IMR-90 (cell line): ENCODE measurements around the gene TACR2. TPM values are rescaled to one million over a fixed set of nuclear protein-coding genes. Genes with fewer than 3 reads are reported as not detected.

Source experiments
- ATAC-seq: fragments of 200-7000 bp; cut with Tn5 transposase; 2 replicates; pipeline ENCODE4 v1.9.1; 2020; ENCODE audit warnings: low read depth, mild to moderate bottlenecking, moderate library complexity
- BruUV-seq: library from RNA; stranded (reverse); fragments of 400-500 nt; replicated peaks from 2 replicates; lab custom pipeline; 2021; lab: Mats Ljungman, UMichigan
- CTCF ChIA-PET: fragments of 300-600 bp; formaldehyde crosslinking; extraction: SDS; loops from one replicate; lab custom pipeline; 2021; ENCODE audit warnings: antibody characterized with exemption; lab: Yijun Ruan, JAX
- POLR2A ChIA-PET: fragments of 300-600 bp; sonication (Branson Sonifier 250); formaldehyde crosslinking; loops from one replicate; lab custom pipeline; 2022; ENCODE audit warnings: antibody characterized with exemption; ENCODE audit not compliant: unreplicated experiment; lab: Charles Lee
- DNase-seq: peaks from one replicate; pipeline ENCODE4 v3.0.0; 2013
- H2AFZ ChIP-seq: replicated peaks from 2 replicates; pipeline ENCODE3; 2013; ENCODE audit warnings: low read length, mild to moderate bottlenecking; ENCODE audit not compliant: poor library complexity
- H2AK5ac ChIP-seq: 2 replicates; pipeline ENCODE4 v1.6.1; 2013; ENCODE audit warnings: low read depth, low read length, inconsistent platforms
- H2AK9ac ChIP-seq: replicated peaks from 2 replicates; pipeline ENCODE3; 2013; ENCODE audit warnings: mild to moderate bottlenecking, low read depth, low read length, moderate library complexity; ENCODE audit not compliant: poor library complexity
- H2BK120ac ChIP-seq: 2 replicates; pipeline ENCODE4 v1.6.1; 2013; ENCODE audit warnings: low read depth, low read length, inconsistent platforms
- H2BK15ac ChIP-seq: 3 replicates; pipeline ENCODE4 v1.6.1; 2013; ENCODE audit warnings: low read depth, low read length, inconsistent platforms
- H2BK20ac ChIP-seq: 2 replicates; pipeline ENCODE4 v1.6.1; 2013; ENCODE audit warnings: low read depth, mild to moderate bottlenecking, inconsistent platforms, low read length, moderate library complexity
- H2BK5ac ChIP-seq: 2 replicates; pipeline ENCODE4 v1.6.1; 2013; ENCODE audit warnings: mild to moderate bottlenecking, low read depth, low read length, inconsistent platforms; ENCODE audit not compliant: poor library complexity, severe bottlenecking
- H3K14ac ChIP-seq: replicated peaks from 2 replicates; pipeline ENCODE4 v1.6.1; 2013; ENCODE audit warnings: low read depth, low read length, inconsistent platforms
- H3K18ac ChIP-seq: 2 replicates; pipeline ENCODE4 v1.6.1; 2013; ENCODE audit warnings: low read depth, low read length, control low read depth
- H3K23ac ChIP-seq: 2 replicates; pipeline ENCODE4 v1.6.1; 2013; ENCODE audit warnings: low read depth, low read length, inconsistent platforms
- H3K27ac ChIP-seq: 2 replicates; pipeline ENCODE4 v1.5.1; 2013; ENCODE audit warnings: mild to moderate bottlenecking, control low read depth, low read length; ENCODE audit not compliant: insufficient read depth
- H3K27me3 ChIP-seq: 2 replicates; pipeline ENCODE4 v1.6.1; 2013; ENCODE audit warnings: low read length; ENCODE audit not compliant: control insufficient read depth, insufficient read depth
- H3K36me3 ChIP-seq: 2 replicates; pipeline ENCODE4 v1.6.1; 2013; ENCODE audit warnings: low read length, mixed read lengths; ENCODE audit not compliant: control insufficient read depth, insufficient read depth
- H3K4ac ChIP-seq: 2 replicates; pipeline ENCODE4 v1.6.1; 2013; ENCODE audit warnings: low read depth, low read length, inconsistent platforms
- H3K4me1 ChIP-seq: 2 replicates; pipeline ENCODE4 v1.6.1; 2013; ENCODE audit warnings: low read length, mixed read lengths; ENCODE audit not compliant: control insufficient read depth, insufficient read depth
- H3K4me2 ChIP-seq: 2 replicates; pipeline ENCODE4 v1.6.1; 2013; ENCODE audit warnings: low read depth, mild to moderate bottlenecking, control low read depth, low read length, moderate library complexity
- H3K4me3 ChIP-seq: 2 replicates; pipeline ENCODE4 v1.5.1; 2013; ENCODE audit warnings: low read depth, mild to moderate bottlenecking, control low read depth, low read length, moderate library complexity; ENCODE audit not compliant: insufficient read depth
- H3K56ac ChIP-seq: 2 replicates; pipeline ENCODE4 v1.6.1; 2013; ENCODE audit warnings: low read length, inconsistent platforms; ENCODE audit not compliant: insufficient read depth; ENCODE audit errors: extremely low read depth
- H3K79me1 ChIP-seq, 2 experiments: 2 replicates each; pipeline ENCODE4 v1.6.1; 2013; ENCODE audit warnings: low read length in 2 of 2, inconsistent platforms in 1 of 2, low read depth in 1 of 2
- H3K9ac ChIP-seq: 2 replicates; pipeline ENCODE4 v1.6.1; 2013; ENCODE audit warnings: low read depth, low read length, control low read depth
- H3K9me1 ChIP-seq: 2 replicates; pipeline ENCODE4 v1.6.1; 2013; ENCODE audit warnings: low read length, inconsistent platforms; ENCODE audit not compliant: insufficient read depth
- H3K9me3 ChIP-seq: 2 replicates; pipeline ENCODE4 v1.6.1; 2013; ENCODE audit warnings: low read length; ENCODE audit not compliant: control insufficient read depth, insufficient read depth
- H4K20me1 ChIP-seq: 2 replicates; pipeline ENCODE4 v1.6.1; 2013; ENCODE audit warnings: low read length, inconsistent platforms; ENCODE audit not compliant: insufficient read depth
- H4K5ac ChIP-seq: 2 replicates; pipeline ENCODE4 v1.6.1; 2013; ENCODE audit warnings: mild to moderate bottlenecking, low read depth, low read length, control low read depth
- H4K8ac ChIP-seq, 2 experiments: 2 replicates each; pipeline ENCODE4 v1.6.1; 2013; ENCODE audit warnings: low read depth in 2 of 2, low read length in 2 of 2, control low read depth in 1 of 2, inconsistent platforms in 1 of 2
- H4K91ac ChIP-seq: 2 replicates; pipeline ENCODE4 v1.6.1; 2013; ENCODE audit warnings: low read depth, low read length, inconsistent platforms; ENCODE audit not compliant: insufficient read depth
- BHLHE40 ChIP-seq: fragments of 150-350 bp; IDR thresholded peaks from 2 replicates; pipeline ENCODE4 v1.6.1; 2016; ENCODE audit warnings: mild to moderate bottlenecking, low read depth, low read length
- CEBPB ChIP-seq: IDR thresholded peaks from 2 replicates; pipeline ENCODE4 v1.6.1; 2012; ENCODE audit warnings: low read depth, low read length, improper control_type of control experiment
- CHD1 ChIP-seq: IDR thresholded peaks from 2 replicates; pipeline ENCODE4 v1.6.1; 2012; ENCODE audit warnings: low read depth, low read length, improper control_type of control experiment
- MAFK ChIP-seq: IDR thresholded peaks from 2 replicates; pipeline ENCODE4 v1.6.1; 2012; ENCODE audit warnings: low read depth, low read length, improper control_type of control experiment
- MAZ ChIP-seq: IDR thresholded peaks from 2 replicates; pipeline ENCODE4 v1.6.1; 2012; ENCODE audit warnings: low read depth, mild to moderate bottlenecking, low read length, improper control_type of control experiment, moderate library complexity, borderline replicate concordance
- MXI1 ChIP-seq: IDR thresholded peaks from 2 replicates; pipeline ENCODE4 v1.6.1; 2012; ENCODE audit warnings: low read depth, mild to moderate bottlenecking, low read length, moderate library complexity, borderline replicate concordance
- NFE2L2 ChIP-seq: fragments of 150-350 bp; IDR thresholded peaks from 2 replicates; pipeline ENCODE4 v1.6.1; 2016; ENCODE audit warnings: low read depth, mild to moderate bottlenecking, low read length
- POLR2A ChIP-seq: IDR thresholded peaks from 2 replicates; pipeline ENCODE4 v1.6.1; 2012; ENCODE audit warnings: mild to moderate bottlenecking, low read depth, low read length
- RAD21 ChIP-seq: IDR thresholded peaks from 2 replicates; pipeline ENCODE4 v1.6.1; 2012; ENCODE audit warnings: low read length, improper control_type of control experiment
- RCOR1 ChIP-seq: IDR thresholded peaks from 2 replicates; pipeline ENCODE4 v1.6.1; 2012; ENCODE audit warnings: mild to moderate bottlenecking, low read length, improper control_type of control experiment; ENCODE audit not compliant: insufficient replicate concordance
- RFX5 ChIP-seq: IDR thresholded peaks from 2 replicates; pipeline ENCODE4 v1.8.0; 2012; ENCODE audit warnings: low read depth, mild to moderate bottlenecking, low read length, moderate library complexity
- SMC3 ChIP-seq: fragments of 150-350 bp; IDR thresholded peaks from 2 replicates; pipeline ENCODE4 v1.6.1; 2016; ENCODE audit warnings: low read depth, mild to moderate bottlenecking, antibody characterized with exemption, low read length, moderate library complexity
- WGBS, 2 experiments: methylation state at CpG; one replicate each; pipeline versions ENCODE4 v1.1.5 to v1.1.7; 2013; ENCODE audit warnings: missing lambda C conversion rate in 2 of 2; ENCODE audit not compliant: insufficient read length in 1 of 2; ENCODE audit errors: extremely low coverage in 2 of 2; 5-methylcytosine and 5-hydroxymethylcytosine counted together
- dilution Hi-C: fragments of 300-500 bp; cut with HindIII; formaldehyde crosslinking; loops from one replicate; pipeline ENCODE4 v1.14.3; 2018; ENCODE audit warnings: low sequenced_read_pairs; ENCODE audit not compliant: unreplicated experiment
- in situ Hi-C: fragments of 300-500 bp; cut with MboI; formaldehyde crosslinking; loops from 3 replicates; pipeline ENCODE4 v1.14.3; 2019; ENCODE audit warnings: low sequenced_read_pairs, inconsistent platforms, mixed read lengths
- intact Hi-C: fragments of 100-400 bp; cut with micrococcal nuclease; formaldehyde crosslinking; loops from 2 replicates; pipeline ENCODE4 v1.10.0; 2022
- polyA plus RNA-seq, 3 experiments: library from polyadenylated mRNA; depleted of rRNA; stranded (reverse); fragments of >200 nt; gene quantifications; 2 replicates each; pipeline ENCODE4 v1.2.3, GENCODE V29; 2012; ENCODE audit warnings: low replicate concordance in 1 of 3
- total RNA-seq: library from RNA; depleted of rRNA; stranded (reverse); fragments of >200 nt; gene quantifications from 2 replicates; pipeline ENCODE4 v1.2.3, GENCODE V29; 2012
- TF ChIP-seq, protein P1 (sequence below): fragments of 150-350 bp; IDR thresholded peaks from 2 replicates; pipeline ENCODE4 v1.6.1; 2017; ENCODE audit warnings: mild to moderate bottlenecking, antibody characterized with exemption, low read length, low read depth
- TF ChIP-seq, protein P2 (sequence below): fragments of 150-350 bp; IDR thresholded peaks from 2 replicates; pipeline ENCODE4 v1.6.1; 2016; ENCODE audit warnings: low read depth, mild to moderate bottlenecking, low read length, moderate library complexity, borderline replicate concordance

TACR2 gene
- total and polyA plus RNA-seq, 2 of the 4 experiments (the other 2 are of a cell fraction): not detected

DNA sequence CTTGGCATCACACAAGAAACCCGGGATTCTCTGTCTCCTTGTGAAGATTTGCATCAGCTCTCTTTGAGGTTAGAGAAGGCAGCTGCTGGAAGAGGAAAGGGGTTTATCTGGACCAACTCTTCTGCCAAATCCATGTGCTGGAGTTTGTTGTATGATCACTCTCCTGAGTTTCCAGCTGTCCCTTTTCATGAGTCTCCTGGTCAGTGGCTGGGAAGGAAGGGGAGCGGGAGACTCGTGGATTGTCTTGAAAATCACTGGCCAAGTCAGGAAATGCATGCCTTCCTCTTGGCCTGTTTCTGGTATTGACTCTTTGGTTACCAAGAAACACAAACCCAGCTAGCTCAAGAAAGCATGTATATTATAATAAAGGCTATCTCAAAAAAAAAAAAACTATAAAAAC lies 38.8 kb downstream of the TACR2 start:
- Histone ChIP-seq H3K27ac (no peak overlapping the region), H2AFZ (no peak overlapping the region), H3K23ac (no peak overlapping the region), H2AK9ac (no peak overlapping the region), H3K27me3 (no peaks in the 10 kb centered on the region), H2BK15ac (no peak overlapping the region), H3K18ac (no peak overlapping the region), H3K56ac (no peak overlapping the region), H4K91ac (no peak overlapping the region), H4K5ac (no peak overlapping the region), H3K4me2 (no peak overlapping the region), H3K36me3 (peaks cover 34% of the 10 kb centered on the region), H3K79me1 (peaks cover 6 to 25% of the 10 kb centered on the region in 2 experiments; a peak in 3 of 4 replicates), H4K20me1 (peaks cover 5% of the 10 kb centered on the region), H2BK20ac (no peak overlapping the region), H3K4me1 (peaks cover 7% of the 10 kb centered on the region), H3K9ac (no peak overlapping the region), H3K9me3 (no peaks in the 10 kb centered on the region), H2AK5ac (no peak overlapping the region), H3K4me3 (no peak overlapping the region), H3K14ac (no peak overlapping the region), H4K8ac (no peak overlapping the region), H2BK120ac (no peak overlapping the region), H2BK5ac (no peak overlapping the region), H3K4ac (no peak overlapping the region), H3K9me1 (0 out of 2 replicates have a peak, but pooled peaks cover 9% of the 10 kb centered on the region)
- DNase-seq (no peak), ATAC-seq (no peak)
- no TSS peak for BruUV-seq
- in situ Hi-C loops (no loop called here), dilution Hi-C loops (no loop called here), intact Hi-C loops (no loop called here)
- WGBS, 2 experiments: no CpG with 5 or more reads among the region's 3 CpGs
- no peak for TF ChIP-seq NFE2L2
- no peak for TF ChIP-seq RCOR1
- TF ChIP-seq RFX5: no peak
- TF ChIP-seq CEBPB: no peak
- no peak for TF ChIP-seq CHD1
- TF ChIP-seq, protein P1, sequence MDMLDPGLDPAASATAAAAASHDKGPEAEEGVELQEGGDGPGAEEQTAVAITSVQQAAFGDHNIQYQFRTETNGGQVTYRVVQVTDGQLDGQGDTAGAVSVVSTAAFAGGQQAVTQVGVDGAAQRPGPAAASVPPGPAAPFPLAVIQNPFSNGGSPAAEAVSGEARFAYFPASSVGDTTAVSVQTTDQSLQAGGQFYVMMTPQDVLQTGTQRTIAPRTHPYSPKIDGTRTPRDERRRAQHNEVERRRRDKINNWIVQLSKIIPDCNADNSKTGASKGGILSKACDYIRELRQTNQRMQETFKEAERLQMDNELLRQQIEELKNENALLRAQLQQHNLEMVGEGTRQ: no peak
- no peak for TF ChIP-seq MAFK
- TF ChIP-seq, protein P2, sequence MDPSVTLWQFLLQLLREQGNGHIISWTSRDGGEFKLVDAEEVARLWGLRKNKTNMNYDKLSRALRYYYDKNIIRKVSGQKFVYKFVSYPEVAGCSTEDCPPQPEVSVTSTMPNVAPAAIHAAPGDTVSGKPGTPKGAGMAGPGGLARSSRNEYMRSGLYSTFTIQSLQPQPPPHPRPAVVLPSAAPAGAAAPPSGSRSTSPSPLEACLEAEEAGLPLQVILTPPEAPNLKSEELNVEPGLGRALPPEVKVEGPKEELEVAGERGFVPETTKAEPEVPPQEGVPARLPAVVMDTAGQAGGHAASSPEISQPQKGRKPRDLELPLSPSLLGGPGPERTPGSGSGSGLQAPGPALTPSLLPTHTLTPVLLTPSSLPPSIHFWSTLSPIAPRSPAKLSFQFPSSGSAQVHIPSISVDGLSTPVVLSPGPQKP: no peak
- no peak for TF ChIP-seq RAD21
- TF ChIP-seq POLR2A: no peak
- no peak for TF ChIP-seq SMC3
- TF ChIP-seq BHLHE40: no peak
- TF ChIP-seq MXI1: no peak
- no peak for TF ChIP-seq MAZ
- ChIA-PET CTCF (no interaction called here), POLR2A (interaction anchor here (0.6 kb wide), 1 partner anchor 177 kb away, joined by 5 read pairs; no protein-coding TSS in a partner anchor)
